Measurements from ENCODE around the gene MDP1. TPM values are rescaled to one million over a fixed set of nuclear protein-coding genes. Genes with fewer than 3 reads are reported as not detected.

Gene MDP1
- total RNA-seq, 1 experiment from 2014 or later: 12.6 TPM

GRCh38 chr14:24185026-24185425, 30.8 kb downstream of the MDP1 start:
- Mint-ChIP-seq H3K27ac (no peak overlapping the region), H3K4me1 (peaks cover 16% of the 10 kb centered on the region), H3K27me3 (ENCODE audit: low read depth) (no peaks in the 10 kb centered on the region), H3K9me3 (no peaks in the 10 kb centered on the region), H3K36me3 (peaks cover 37% of the 10 kb centered on the region), H3K4me3 (no peak overlapping the region)
- ATAC-seq (no peak), DNase-seq (ENCODE audit: low spot score) (no peak)
- ChIA-PET CTCF (interaction anchor here (1.2 kb wide), 1 partner anchor 31 kb away, joined by 3 read pairs; the partner anchor contains the start of gene MDP1), POLR2A (no interaction called here)
- TF ChIP-seq RORB (CRISPR knock-in tag; IDR thresholded peaks at IDR 0.05) (no peak), OVOL2 (CRISPR knock-in tag; IDR thresholded peaks at IDR 0.05; ENCODE audit: borderline replicate concordance) (no peak), GRHL2 (CRISPR knock-in tag; IDR thresholded peaks at IDR 0.05; ENCODE audit: insufficient replicate concordance, severe bottlenecking) (no peak), PRRX2 (CRISPR knock-in tag; IDR thresholded peaks at IDR 0.05) (no peak), JAZF1 (CRISPR knock-in tag; IDR thresholded peaks at IDR 0.05) (no peak), ATF1 (CRISPR knock-in tag; IDR thresholded peaks at IDR 0.05) (no peak), E2F1 (CRISPR knock-in tag; IDR thresholded peaks at IDR 0.05) (no peak)
- TF ChIP-seq, protein P1, sequence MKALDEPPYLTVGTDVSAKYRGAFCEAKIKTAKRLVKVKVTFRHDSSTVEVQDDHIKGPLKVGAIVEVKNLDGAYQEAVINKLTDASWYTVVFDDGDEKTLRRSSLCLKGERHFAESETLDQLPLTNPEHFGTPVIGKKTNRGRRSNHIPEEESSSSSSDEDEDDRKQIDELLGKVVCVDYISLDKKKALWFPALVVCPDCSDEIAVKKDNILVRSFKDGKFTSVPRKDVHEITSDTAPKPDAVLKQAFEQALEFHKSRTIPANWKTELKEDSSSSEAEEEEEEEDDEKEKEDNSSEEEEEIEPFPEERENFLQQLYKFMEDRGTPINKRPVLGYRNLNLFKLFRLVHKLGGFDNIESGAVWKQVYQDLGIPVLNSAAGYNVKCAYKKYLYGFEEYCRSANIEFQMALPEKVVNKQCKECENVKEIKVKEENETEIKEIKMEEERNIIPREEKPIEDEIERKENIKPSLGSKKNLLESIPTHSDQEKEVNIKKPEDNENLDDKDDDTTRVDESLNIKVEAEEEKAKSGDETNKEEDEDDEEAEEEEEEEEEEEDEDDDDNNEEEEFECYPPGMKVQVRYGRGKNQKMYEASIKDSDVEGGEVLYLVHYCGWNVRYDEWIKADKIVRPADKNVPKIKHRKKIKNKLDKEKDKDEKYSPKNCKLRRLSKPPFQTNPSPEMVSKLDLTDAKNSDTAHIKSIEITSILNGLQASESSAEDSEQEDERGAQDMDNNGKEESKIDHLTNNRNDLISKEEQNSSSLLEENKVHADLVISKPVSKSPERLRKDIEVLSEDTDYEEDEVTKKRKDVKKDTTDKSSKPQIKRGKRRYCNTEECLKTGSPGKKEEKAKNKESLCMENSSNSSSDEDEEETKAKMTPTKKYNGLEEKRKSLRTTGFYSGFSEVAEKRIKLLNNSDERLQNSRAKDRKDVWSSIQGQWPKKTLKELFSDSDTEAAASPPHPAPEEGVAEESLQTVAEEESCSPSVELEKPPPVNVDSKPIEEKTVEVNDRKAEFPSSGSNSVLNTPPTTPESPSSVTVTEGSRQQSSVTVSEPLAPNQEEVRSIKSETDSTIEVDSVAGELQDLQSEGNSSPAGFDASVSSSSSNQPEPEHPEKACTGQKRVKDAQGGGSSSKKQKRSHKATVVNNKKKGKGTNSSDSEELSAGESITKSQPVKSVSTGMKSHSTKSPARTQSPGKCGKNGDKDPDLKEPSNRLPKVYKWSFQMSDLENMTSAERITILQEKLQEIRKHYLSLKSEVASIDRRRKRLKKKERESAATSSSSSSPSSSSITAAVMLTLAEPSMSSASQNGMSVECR (CRISPR knock-in tag; IDR thresholded peaks at IDR 0.05; ENCODE audit: borderline replicate concordance): no peak
- TF ChIP-seq, protein P2, sequence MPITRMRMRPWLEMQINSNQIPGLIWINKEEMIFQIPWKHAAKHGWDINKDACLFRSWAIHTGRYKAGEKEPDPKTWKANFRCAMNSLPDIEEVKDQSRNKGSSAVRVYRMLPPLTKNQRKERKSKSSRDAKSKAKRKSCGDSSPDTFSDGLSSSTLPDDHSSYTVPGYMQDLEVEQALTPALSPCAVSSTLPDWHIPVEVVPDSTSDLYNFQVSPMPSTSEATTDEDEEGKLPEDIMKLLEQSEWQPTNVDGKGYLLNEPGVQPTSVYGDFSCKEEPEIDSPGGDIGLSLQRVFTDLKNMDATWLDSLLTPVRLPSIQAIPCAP (CRISPR knock-in tag; IDR thresholded peaks at IDR 0.05): no peak
- TF ChIP-seq, protein P3, sequence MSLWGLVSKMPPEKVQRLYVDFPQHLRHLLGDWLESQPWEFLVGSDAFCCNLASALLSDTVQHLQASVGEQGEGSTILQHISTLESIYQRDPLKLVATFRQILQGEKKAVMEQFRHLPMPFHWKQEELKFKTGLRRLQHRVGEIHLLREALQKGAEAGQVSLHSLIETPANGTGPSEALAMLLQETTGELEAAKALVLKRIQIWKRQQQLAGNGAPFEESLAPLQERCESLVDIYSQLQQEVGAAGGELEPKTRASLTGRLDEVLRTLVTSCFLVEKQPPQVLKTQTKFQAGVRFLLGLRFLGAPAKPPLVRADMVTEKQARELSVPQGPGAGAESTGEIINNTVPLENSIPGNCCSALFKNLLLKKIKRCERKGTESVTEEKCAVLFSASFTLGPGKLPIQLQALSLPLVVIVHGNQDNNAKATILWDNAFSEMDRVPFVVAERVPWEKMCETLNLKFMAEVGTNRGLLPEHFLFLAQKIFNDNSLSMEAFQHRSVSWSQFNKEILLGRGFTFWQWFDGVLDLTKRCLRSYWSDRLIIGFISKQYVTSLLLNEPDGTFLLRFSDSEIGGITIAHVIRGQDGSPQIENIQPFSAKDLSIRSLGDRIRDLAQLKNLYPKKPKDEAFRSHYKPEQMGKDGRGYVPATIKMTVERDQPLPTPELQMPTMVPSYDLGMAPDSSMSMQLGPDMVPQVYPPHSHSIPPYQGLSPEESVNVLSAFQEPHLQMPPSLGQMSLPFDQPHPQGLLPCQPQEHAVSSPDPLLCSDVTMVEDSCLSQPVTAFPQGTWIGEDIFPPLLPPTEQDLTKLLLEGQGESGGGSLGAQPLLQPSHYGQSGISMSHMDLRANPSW (CRISPR knock-in tag; conservative IDR thresholded peaks at IDR 0.05; ENCODE audit: low read depth): no peak
- TF ChIP-seq, protein P4, sequence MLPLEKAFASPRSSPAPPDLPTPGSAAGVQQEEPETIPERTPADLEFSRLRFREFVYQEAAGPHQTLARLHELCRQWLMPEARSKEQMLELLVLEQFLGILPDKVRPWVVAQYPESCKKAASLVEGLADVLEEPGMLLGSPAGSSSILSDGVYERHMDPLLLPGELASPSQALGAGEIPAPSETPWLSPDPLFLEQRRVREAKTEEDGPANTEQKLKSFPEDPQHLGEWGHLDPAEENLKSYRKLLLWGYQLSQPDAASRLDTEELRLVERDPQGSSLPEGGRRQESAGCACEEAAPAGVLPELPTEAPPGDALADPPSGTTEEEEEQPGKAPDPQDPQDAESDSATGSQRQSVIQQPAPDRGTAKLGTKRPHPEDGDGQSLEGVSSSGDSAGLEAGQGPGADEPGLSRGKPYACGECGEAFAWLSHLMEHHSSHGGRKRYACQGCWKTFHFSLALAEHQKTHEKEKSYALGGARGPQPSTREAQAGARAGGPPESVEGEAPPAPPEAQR (CRISPR knock-in tag; IDR thresholded peaks at IDR 0.05): no peak
- TF ChIP-seq, protein P5, sequence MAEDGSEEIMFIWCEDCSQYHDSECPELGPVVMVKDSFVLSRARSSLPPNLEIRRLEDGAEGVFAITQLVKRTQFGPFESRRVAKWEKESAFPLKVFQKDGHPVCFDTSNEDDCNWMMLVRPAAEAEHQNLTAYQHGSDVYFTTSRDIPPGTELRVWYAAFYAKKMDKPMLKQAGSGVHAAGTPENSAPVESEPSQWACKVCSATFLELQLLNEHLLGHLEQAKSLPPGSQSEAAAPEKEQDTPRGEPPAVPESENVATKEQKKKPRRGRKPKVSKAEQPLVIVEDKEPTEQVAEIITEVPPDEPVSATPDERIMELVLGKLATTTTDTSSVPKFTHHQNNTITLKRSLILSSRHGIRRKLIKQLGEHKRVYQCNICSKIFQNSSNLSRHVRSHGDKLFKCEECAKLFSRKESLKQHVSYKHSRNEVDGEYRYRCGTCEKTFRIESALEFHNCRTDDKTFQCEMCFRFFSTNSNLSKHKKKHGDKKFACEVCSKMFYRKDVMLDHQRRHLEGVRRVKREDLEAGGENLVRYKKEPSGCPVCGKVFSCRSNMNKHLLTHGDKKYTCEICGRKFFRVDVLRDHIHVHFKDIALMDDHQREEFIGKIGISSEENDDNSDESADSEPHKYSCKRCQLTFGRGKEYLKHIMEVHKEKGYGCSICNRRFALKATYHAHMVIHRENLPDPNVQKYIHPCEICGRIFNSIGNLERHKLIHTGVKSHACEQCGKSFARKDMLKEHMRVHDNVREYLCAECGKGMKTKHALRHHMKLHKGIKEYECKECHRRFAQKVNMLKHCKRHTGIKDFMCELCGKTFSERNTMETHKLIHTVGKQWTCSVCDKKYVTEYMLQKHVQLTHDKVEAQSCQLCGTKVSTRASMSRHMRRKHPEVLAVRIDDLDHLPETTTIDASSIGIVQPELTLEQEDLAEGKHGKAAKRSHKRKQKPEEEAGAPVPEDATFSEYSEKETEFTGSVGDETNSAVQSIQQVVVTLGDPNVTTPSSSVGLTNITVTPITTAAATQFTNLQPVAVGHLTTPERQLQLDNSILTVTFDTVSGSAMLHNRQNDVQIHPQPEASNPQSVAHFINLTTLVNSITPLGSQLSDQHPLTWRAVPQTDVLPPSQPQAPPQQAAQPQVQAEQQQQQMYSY (CRISPR knock-in tag; IDR thresholded peaks at IDR 0.05): no peak

All from WTC11 (cell line).